K562 (cell line): Measurements from ENCODE around the gene SP140L. TPM values are rescaled to one million over a fixed set of nuclear protein-coding genes. Genes with fewer than 3 reads are reported as not detected.

Experiments
- CHAMP1 ChIP-seq: fragments of 450-650 bp; IDR thresholded peaks from 2 replicates; pipeline ENCODE4 v1.6.1; 2016; ENCODE audit warnings: mild to moderate bottlenecking
- GTF2A2 ChIP-seq: IDR thresholded peaks from 2 replicates; pipeline ENCODE4 v1.6.1; 2016; ENCODE audit warnings: mild to moderate bottlenecking, missing genetic modification characterization, missing compliant biosample characterization
- HSF4 ChIP-seq: fragments of 250-450 bp; sonication (Bioruptor Pico); IDR thresholded peaks from 2 replicates; pipeline ENCODE4 v2.1.2; 2022; ENCODE audit warnings: mild to moderate bottlenecking, moderate library complexity, borderline replicate concordance
- KLF6 ChIP-seq: fragments of 250-450 bp; sonication (Bioruptor Pico); IDR thresholded peaks from 2 replicates; pipeline ENCODE4 v1.4.0; 2020; ENCODE audit warnings: mild to moderate bottlenecking, moderate library complexity, borderline replicate concordance
- MGA ChIP-seq: fragments of 450-650 bp; IDR thresholded peaks from 2 replicates; pipeline ENCODE4 v1.6.1; 2016; ENCODE audit warnings: mild to moderate bottlenecking, moderate library complexity
- PATZ1 ChIP-seq: fragments of 250-450 bp; sonication (Bioruptor Pico); IDR thresholded peaks from 2 replicates; pipeline ENCODE4 v1.5.0; 2020; ENCODE audit warnings: mild to moderate bottlenecking, borderline replicate concordance
- STAT5B ChIP-seq: fragments of 250-450 bp; sonication (Bioruptor Pico); IDR thresholded peaks from 2 replicates; pipeline ENCODE4 v1.8.0; 2021; ENCODE audit warnings: mild to moderate bottlenecking, inconsistent platforms
- ZNF274 ChIP-seq: IDR thresholded peaks from 2 replicates; pipeline ENCODE4 v1.6.1; 2011; ENCODE audit warnings: low read depth, mild to moderate bottlenecking, low read length, moderate library complexity, borderline replicate concordance
- polyA plus RNA-seq, 8 experiments: library from polyadenylated mRNA; depleted of rRNA in 4 of 8; stranded (reverse) in 5 of 8; unstranded in 3 of 8; fragments of >200 nt; fragmentation: Nextera tagmentation in 2 of 8; fragmentation: Illumina TruSeq in 1 of 8; extraction: Ambion mirVana in 2 of 8; extraction: Trizol in 1 of 8; gene quantifications; 2 replicates each; pipeline versions ENCODE4 v1.2.1 to v1.2.3, GENCODE V29; 2011 to 2014; ENCODE audit warnings: inconsistent platforms in 1 of 8, missing spikeins in 1 of 8
- total RNA-seq, 7 experiments: library from RNA; depleted of rRNA in 6 of 7; stranded (reverse); fragments of >200 nt in 6 of 7; fragmentation: Illumina TruSeq in 2 of 7; extraction: Trizol in 2 of 7; gene quantifications; 2 replicates each; pipeline versions ENCODE4 v1.2.1 to v1.2.3, GENCODE V29; 2011 to 2021; ENCODE audit warnings: low replicate concordance in 1 of 7
- TF ChIP-seq, protein P1 (sequence below): fragments of 250-450 bp; sonication (Bioruptor Pico); IDR thresholded peaks from 2 replicates; pipeline ENCODE4 v1.5.0; 2021

The SP140L gene
- total and polyA plus RNA-seq, 9 of the 15 experiments (the other 6 are each of a cell fraction or from before 2014, with no cell fraction given): 4.0 to 15.5 (median 11.3) TPM

GRCh38 chr2:230323385-230324106, 3.4 kb upstream of the SP140L start (continued):
- no peak for TF ChIP-seq ZNF274
- TF ChIP-seq STAT5B: no peak
- TF ChIP-seq MGA: peak; percentile 40
- TF ChIP-seq, protein P1, sequence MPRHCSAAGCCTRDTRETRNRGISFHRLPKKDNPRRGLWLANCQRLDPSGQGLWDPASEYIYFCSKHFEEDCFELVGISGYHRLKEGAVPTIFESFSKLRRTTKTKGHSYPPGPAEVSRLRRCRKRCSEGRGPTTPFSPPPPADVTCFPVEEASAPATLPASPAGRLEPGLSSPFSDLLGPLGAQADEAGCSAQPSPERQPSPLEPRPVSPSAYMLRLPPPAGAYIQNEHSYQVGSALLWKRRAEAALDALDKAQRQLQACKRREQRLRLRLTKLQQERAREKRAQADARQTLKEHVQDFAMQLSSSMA (CRISPR knock-in tag): no peak
- TF ChIP-seq GTF2A2 (tag): no peak
- TF ChIP-seq PATZ1 (CRISPR knock-in tag): no peak
- 0 out of 2 replicates have a peak, but pooled peaks have one; percentile 17 for TF ChIP-seq CHAMP1
- TF ChIP-seq HSF4: no peak
- TF ChIP-seq KLF6: no peak
